K562 (cell line): ENCODE data around the gene MYB. TPM values are rescaled to one million over a fixed set of nuclear protein-coding genes. Genes with fewer than 3 reads are reported as not detected.

ENCODE experiments used
- ATAC-seq: fragments of 200-7000 bp; cut with Tn5 transposase; 3 replicates; pipeline ENCODE4 v1.9.1; 2020; ENCODE audit warnings: moderate library complexity
- BruUV-seq: library from RNA; stranded (reverse); fragments of 400-500 nt; replicated peaks from 2 replicates; lab custom pipeline; 2021; lab: Mats Ljungman, UMichigan
- CTCF ChIA-PET: fragments of 300-600 bp; formaldehyde crosslinking; extraction: SDS; loops from one replicate; lab custom pipeline; 2021; ENCODE audit warnings: low intra/inter-chr PET ratio; lab: Yijun Ruan, JAX
- POLR2A ChIA-PET: fragments of 300-600, 350-650 bp; sonication (Branson Sonifier 250); formaldehyde crosslinking; extraction: SDS; loops from one replicate; lab custom pipeline; 2021; ENCODE audit warnings: antibody characterized with exemption, inconsistent platforms; lab: Yijun Ruan, JAX
- DNase-seq, 4 experiments: peaks; one replicate each; pipeline versions ENCODE4 v3.0.0 to v3.0.0-alpha.2; 2011 to 2018; ENCODE audit warnings: low spot score in 3 of 4, mixed read lengths in 3 of 4; ENCODE audit errors: extremely low read depth in 1 of 4
- FAIRE-seq: peaks from 2 replicates; lab custom pipeline; 2011; peaks lifted over from hg19 to GRCh38; lab: Jason Lieb, UNC
- H2AFZ ChIP-seq: 2 replicates; pipeline ENCODE4 v1.6.0; 2011; ENCODE audit warnings: low read depth, low read length, control low read depth, inconsistent platforms
- H3K27ac ChIP-seq: fragments of 200-600 bp; 3 replicates; pipeline ENCODE4 v1.8.0; 2011; ENCODE audit warnings: low read depth, mild to moderate bottlenecking, control low read depth, inconsistent platforms, low read length, moderate library complexity, mixed read lengths; ENCODE audit errors: extremely low read depth
- H3K27me3 ChIP-seq, 2 experiments: fragments of 300-600 bp in 1 of 2; 2 replicates in 1 of 2; 3 replicates in 1 of 2; pipeline versions ENCODE4 v1.6.0 to v1.8.0; 2011; ENCODE audit warnings: inconsistent platforms in 2 of 2, low read length in 2 of 2, mild to moderate bottlenecking in 1 of 2, mixed read lengths in 1 of 2, moderate library complexity in 1 of 2; ENCODE audit not compliant: control insufficient read depth in 2 of 2, insufficient read depth in 2 of 2
- H3K36me3 ChIP-seq: fragments of 300-600 bp; 3 replicates; pipeline ENCODE4 v1.8.0; 2011; ENCODE audit warnings: mild to moderate bottlenecking, low read length, inconsistent platforms; ENCODE audit not compliant: control insufficient read depth, insufficient read depth
- H3K4me1 ChIP-seq, 2 experiments: fragments of 200-600 bp in 1 of 2; replicated peaks in 1 of 2; 2 replicates in 1 of 2; 3 replicates in 1 of 2; pipeline versions ENCODE4 v1.5.1 to v1.8.0; 2011; ENCODE audit warnings: inconsistent platforms in 2 of 2, low read length in 2 of 2, mild to moderate bottlenecking in 1 of 2, mixed read lengths in 1 of 2, moderate library complexity in 1 of 2; ENCODE audit not compliant: control insufficient read depth in 2 of 2, insufficient read depth in 2 of 2
- H3K4me2 ChIP-seq: 2 replicates; pipeline ENCODE4 v1.6.1; 2011; ENCODE audit warnings: low read length, control low read depth, inconsistent platforms, mixed read lengths; ENCODE audit not compliant: insufficient read depth
- H3K4me3 ChIP-seq: fragments of 200-600 bp; sonication (generic), shearing (Covaris generic); 2 replicates; pipeline ENCODE4 v1.5.1; 2016; ENCODE audit warnings: control low read depth, inconsistent platforms
- H3K79me2 ChIP-seq: fragments of 200-600 bp; 3 replicates; pipeline ENCODE4 v1.8.0; 2011; ENCODE audit warnings: low read length, inconsistent platforms; ENCODE audit not compliant: control insufficient read depth, insufficient read depth
- H3K9ac ChIP-seq, 2 experiments: 2 replicates each; pipeline versions ENCODE4 v1.6.0 to v1.6.1; 2011; ENCODE audit warnings: low read depth in 2 of 2, low read length in 2 of 2, control low read depth in 1 of 2, inconsistent platforms in 1 of 2, mild to moderate bottlenecking in 1 of 2, mixed read lengths in 1 of 2; ENCODE audit not compliant: insufficient read depth in 1 of 2
- H3K9me1 ChIP-seq: one replicate; pipeline ENCODE4 v1.6.0; 2011; ENCODE audit warnings: inconsistent platforms, mild to moderate bottlenecking, low read length, moderate library complexity; ENCODE audit not compliant: control insufficient read depth, insufficient read depth
- H3K9me3 ChIP-seq: replicated peaks from 2 replicates; pipeline ENCODE4 v1.5.1; 2011; ENCODE audit warnings: low read depth, low read length, inconsistent platforms; ENCODE audit not compliant: control insufficient read depth, insufficient read depth
- H4K20me1 ChIP-seq: replicated peaks from 2 replicates; pipeline ENCODE4 v1.6.1; 2011; ENCODE audit warnings: low read length, inconsistent platforms, mixed read lengths; ENCODE audit not compliant: control insufficient read depth, insufficient read depth
- BDP1 ChIP-seq: IDR thresholded peaks from 3 replicates; pipeline ENCODE4 v1.6.1; 2011; ENCODE audit not compliant: insufficient read length, insufficient read depth
- BRD9 ChIP-seq: fragments of 450-650 bp; IDR thresholded peaks from 2 replicates; pipeline ENCODE4 v1.6.1; 2018; ENCODE audit warnings: low read depth; ENCODE audit not compliant: partially characterized antibody
- CBX3 ChIP-seq, 2 experiments: IDR thresholded peaks; 1 replicate in 1 of 2; 2 replicates in 1 of 2; pipeline ENCODE4 v1.6.1; 2012; ENCODE audit warnings: inconsistent platforms in 2 of 2, low read length in 2 of 2, borderline replicate concordance in 1 of 2, control low read depth in 1 of 2
- COPS2 ChIP-seq: fragments of 450-650 bp; conservative IDR thresholded peaks from 2 replicates; pipeline ENCODE4 v1.6.1; 2016; ENCODE audit warnings: mild to moderate bottlenecking, moderate library complexity
- HCFC1 ChIP-seq: IDR thresholded peaks from 2 replicates; pipeline ENCODE4 v1.6.1; 2012; ENCODE audit warnings: low read depth, low read length, improper control_type of control experiment
- KDM4B ChIP-seq, 2 experiments: fragments of 450-650 bp in 1 of 2; sonication (generic) in 1 of 2; IDR thresholded peaks; 2 replicates each; pipeline ENCODE4 v1.6.1; 2016 to 2017; ENCODE audit warnings: borderline replicate concordance in 2 of 2, antibody characterized with exemption in 1 of 2, low read depth in 1 of 2, mild to moderate bottlenecking in 1 of 2
- L3MBTL2 ChIP-seq: fragments of 450-650 bp; IDR thresholded peaks from 2 replicates; pipeline ENCODE4 v1.6.1; 2016; ENCODE audit warnings: mild to moderate bottlenecking, moderate library complexity
- MCM7 ChIP-seq, 2 experiments: fragments of 450-650 bp; IDR thresholded peaks; 2 replicates each; pipeline ENCODE4 v1.6.1; 2016 to 2018
- NONO ChIP-seq, 2 experiments: fragments of 200-400 bp in 1 of 2; fragments of 450-650 bp in 1 of 2; formaldehyde crosslinking in 1 of 2; IDR thresholded peaks; 2 replicates each; pipeline ENCODE4 v1.6.1; 2017; ENCODE audit warnings: low read depth in 2 of 2, mild to moderate bottlenecking in 2 of 2, moderate library complexity in 2 of 2, low read length in 1 of 2
- PPARD ChIP-seq: fragments of 250-450 bp; sonication (Bioruptor Pico); IDR thresholded peaks from 2 replicates; pipeline ENCODE4 v1.8.0; 2022; ENCODE audit warnings: inconsistent platforms, mild to moderate bottlenecking, moderate library complexity
- SMAD4 ChIP-seq: fragments of 250-450 bp; sonication (Bioruptor Pico); conservative IDR thresholded peaks from 2 replicates; pipeline ENCODE4 v1.8.0; 2021; ENCODE audit warnings: inconsistent platforms, mild to moderate bottlenecking, moderate library complexity
- SMC3 ChIP-seq: conservative IDR thresholded peaks from 2 replicates; pipeline ENCODE4 v1.6.1; 2011; ENCODE audit warnings: low read depth, low read length, improper control_type of control experiment; ENCODE audit not compliant: insufficient read depth
- TEAD4 ChIP-seq, 2 experiments: sonication (generic) in 1 of 2; formaldehyde crosslinking in 1 of 2; IDR thresholded peaks; 2 replicates each; pipeline versions ENCODE4 v1.6.1 to v1.8.0; 2012 to 2022; ENCODE audit warnings: borderline replicate concordance in 1 of 2, inconsistent platforms in 1 of 2, low read length in 1 of 2, mild to moderate bottlenecking in 1 of 2, missing genetic modification reagents in 1 of 2
- TSC22D4 ChIP-seq: fragments of 450-650 bp; IDR thresholded peaks from 2 replicates; pipeline ENCODE4 v1.6.1; 2016; ENCODE audit warnings: missing genetic modification characterization, missing biosample characterization, control low read depth
- ZFX ChIP-seq: sonication (generic); formaldehyde crosslinking; IDR thresholded peaks from 2 replicates; pipeline ENCODE4 v1.8.0; 2022; ENCODE audit warnings: mild to moderate bottlenecking, missing genetic modification reagents, moderate library complexity
- ZNF23 ChIP-seq: fragments of 250-450 bp; sonication (Bioruptor Pico); IDR thresholded peaks from 2 replicates; pipeline ENCODE4 v1.4.0; 2020; ENCODE audit warnings: mild to moderate bottlenecking
- ZNF347 ChIP-seq: fragments of 450-650 bp; formaldehyde crosslinking; IDR thresholded peaks from 2 replicates; pipeline ENCODE4 v1.4.0; 2020; ENCODE audit warnings: low read depth, mild to moderate bottlenecking, moderate library complexity
- ZNF41 ChIP-seq: fragments of 250-450 bp; sonication (Bioruptor Pico); conservative IDR thresholded peaks from 2 replicates; pipeline ENCODE4 v1.4.0; 2020; ENCODE audit warnings: mild to moderate bottlenecking
- WGBS: fragments of 100-300 bp; shearing (Covaris generic); methylation state at CpG from one replicate; pipeline ENCODE4 v1.1.6; 2016; ENCODE audit warnings: low coverage, mixed read lengths; ENCODE audit not compliant: insufficient coverage; ENCODE audit errors: missing lambda C conversion rate; 5-methylcytosine and 5-hydroxymethylcytosine counted together
- in situ Hi-C: fragments of 300-500 bp; cut with MboI; formaldehyde crosslinking; loops from 4 replicates; pipeline ENCODE4 v1.15.0; 2018; ENCODE audit warnings: inconsistent platforms, mixed read lengths
- intact Hi-C: fragments of 100-400 bp; cut with micrococcal nuclease; formaldehyde crosslinking; loops from 2 replicates; pipeline ENCODE4 v1.14.2; 2022
- polyA plus RNA-seq, 8 experiments: library from polyadenylated mRNA; depleted of rRNA in 4 of 8; stranded (reverse) in 5 of 8; unstranded in 3 of 8; fragments of >200 nt; fragmentation: Nextera tagmentation in 2 of 8; fragmentation: Illumina TruSeq in 1 of 8; extraction: Ambion mirVana in 2 of 8; extraction: Trizol in 1 of 8; gene quantifications; 2 replicates each; pipeline versions ENCODE4 v1.2.1 to v1.2.3, GENCODE V29; 2011 to 2014; ENCODE audit warnings: inconsistent platforms in 1 of 8, missing spikeins in 1 of 8
- total RNA-seq, 7 experiments: library from RNA; depleted of rRNA in 6 of 7; stranded (reverse); fragments of >200 nt in 6 of 7; fragmentation: Illumina TruSeq in 2 of 7; extraction: Trizol in 2 of 7; gene quantifications; 2 replicates each; pipeline versions ENCODE4 v1.2.1 to v1.2.3, GENCODE V29; 2011 to 2021; ENCODE audit warnings: low replicate concordance in 1 of 7
- TF ChIP-seq, protein P1 (sequence below): fragments of 450-650 bp; formaldehyde crosslinking; IDR thresholded peaks from 2 replicates; pipeline ENCODE4 v1.4.0; 2020; ENCODE audit warnings: mild to moderate bottlenecking, moderate library complexity
- TF ChIP-seq, protein P2 (sequence below): fragments of 450-650 bp; IDR thresholded peaks from 2 replicates; pipeline ENCODE4 v1.6.1; 2016; ENCODE audit warnings: low read depth, mild to moderate bottlenecking, moderate library complexity

MYB gene
- total and polyA plus RNA-seq, 9 of the 15 experiments (the other 6 are each of a cell fraction or from before 2014, with no cell fraction given): 35.8 to 218 (median 140) TPM

GRCh38 chr6:135145063-135145800 is 35.9 kb upstream of the MYB start:
- ChIA-PET POLR2A (interaction anchor here (0.8 to 1.4 kb wide), 5 partner anchors 11 to 90 kb away, joined by 3 to 5 read pairs (median 3); partner anchors contain the start of gene HBS1L), CTCF (interaction anchor here (0.6 to 2.0 kb wide), 9 partner anchors 15 to 1258 kb away, joined by 3 to 20 read pairs (median 4); no protein-coding TSS in a partner anchor)
- FAIRE-seq: no peak
- Histone ChIP-seq H3K36me3 (no peaks in the 10 kb centered on the region; the same call in 2 of the 3 replicates), H4K20me1 (no peaks in the 10 kb centered on the region), H3K9ac (peak overlapping the region in 1 of 2 experiments; percentile 64; a peak in 2 of 4 replicates), H3K4me3 (no peak overlapping the region), H3K79me2 (peaks cover 4% of the 10 kb centered on the region; the same call in 2 of the 3 replicates), H3K9me1 (no peaks in the 10 kb centered on the region), H3K4me2 (peak overlapping the region; percentile 44), H3K27ac (peak overlapping the region; percentile 77), H3K9me3 (no peaks in the 10 kb centered on the region), H2AFZ (peak overlapping the region; percentile 97), H3K4me1 (peaks cover 6 to 55% of the 10 kb centered on the region in 2 experiments), H3K27me3 (no peaks in the 10 kb centered on the region)
- no TSS peak for BruUV-seq
- ATAC-seq: peak; percentile 60
- in situ Hi-C loops: loop anchor here (5.0 kb wide), 1 partner anchor 42 kb away; no protein-coding TSS in a partner anchor
- 17% methylated on average over 2 of the region's 2 CpGs for WGBS
- DNase-seq: peak; percentile 44 to 76 (median 50)
- intact Hi-C loops: loop anchor here (1.0 to 2.0 kb wide), 5 partner anchors 38 to 294 kb away; no protein-coding TSS in a partner anchor
- TF ChIP-seq NONO (IDR thresholded peaks at IDR 0.05; ENCODE audit: low read depth in 2 of 2, low read length in 1 of 2): no peak
- TF ChIP-seq ZFX (CRISPR knock-in tag): peak; percentile 77
- TF ChIP-seq, protein P1, sequence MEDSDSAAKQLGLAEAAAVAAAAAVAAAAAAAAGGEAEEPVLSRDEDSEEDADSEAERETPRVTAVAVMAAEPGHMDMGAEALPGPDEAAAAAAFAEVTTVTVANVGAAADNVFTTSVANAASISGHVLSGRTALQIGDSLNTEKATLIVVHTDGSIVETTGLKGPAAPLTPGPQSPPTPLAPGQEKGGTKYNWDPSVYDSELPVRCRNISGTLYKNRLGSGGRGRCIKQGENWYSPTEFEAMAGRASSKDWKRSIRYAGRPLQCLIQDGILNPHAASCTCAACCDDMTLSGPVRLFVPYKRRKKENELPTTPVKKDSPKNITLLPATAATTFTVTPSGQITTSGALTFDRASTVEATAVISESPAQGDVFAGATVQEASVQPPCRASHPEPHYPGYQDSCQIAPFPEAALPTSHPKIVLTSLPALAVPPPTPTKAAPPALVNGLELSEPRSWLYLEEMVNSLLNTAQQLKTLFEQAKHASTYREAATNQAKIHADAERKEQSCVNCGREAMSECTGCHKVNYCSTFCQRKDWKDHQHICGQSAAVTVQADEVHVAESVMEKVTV (CRISPR knock-in tag): peak; percentile 91
- TF ChIP-seq KDM4B (IDR thresholded peaks at IDR 0.05; ENCODE audit: borderline replicate concordance in 2 of 2, low read depth in 1 of 2): no peak
- no peak for TF ChIP-seq MCM7 (IDR thresholded peaks at IDR 0.05)
- peak; percentile 98 for TF ChIP-seq BRD9
- no peak for TF ChIP-seq ZNF347 (CRISPR knock-in tag)
- peak; percentile 36; the same call in 1 of the 2 replicates for TF ChIP-seq L3MBTL2
- TF ChIP-seq, protein P2, sequence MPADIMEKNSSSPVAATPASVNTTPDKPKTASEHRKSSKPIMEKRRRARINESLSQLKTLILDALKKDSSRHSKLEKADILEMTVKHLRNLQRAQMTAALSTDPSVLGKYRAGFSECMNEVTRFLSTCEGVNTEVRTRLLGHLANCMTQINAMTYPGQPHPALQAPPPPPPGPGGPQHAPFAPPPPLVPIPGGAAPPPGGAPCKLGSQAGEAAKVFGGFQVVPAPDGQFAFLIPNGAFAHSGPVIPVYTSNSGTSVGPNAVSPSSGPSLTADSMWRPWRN: no peak
- no peak for TF ChIP-seq PPARD
- no peak for TF ChIP-seq HCFC1
- TF ChIP-seq TEAD4 (IDR thresholded peaks at IDR 0.05; ENCODE audit: low read length): peak; percentile 33; the same call in 1 of the 2 replicates
- TF ChIP-seq TEAD4 (CRISPR knock-in tag; IDR thresholded peaks at IDR 0.05; ENCODE audit: borderline replicate concordance): no peak
- TF ChIP-seq ZNF23: peak; percentile 9; the same call in 1 of the 2 replicates
- TF ChIP-seq COPS2: no peak
- TF ChIP-seq SMC3: peak; percentile 50; the same call in 1 of the 2 replicates
- TF ChIP-seq ZNF41 (CRISPR knock-in tag): no peak
- no peak for TF ChIP-seq TSC22D4
- no peak for TF ChIP-seq BDP1
- TF ChIP-seq CBX3 (IDR thresholded peaks at IDR 0.05; ENCODE audit: borderline replicate concordance in 1 of 2, low read length in 2 of 2): 0 out of 3 replicates have a peak, but pooled peaks of 1 of the 2 experiments have one; percentile 42
- 0 out of 2 replicates have a peak, but pooled peaks have one; percentile 37 for TF ChIP-seq SMAD4 (CRISPR knock-in tag)
